Daoy (cell line): ENCODE measurements around the gene IP6K3. TPM values are rescaled to one million over a fixed set of nuclear protein-coding genes. Genes with fewer than 3 reads are reported as not detected.

Experiments
- DNase-seq: peaks from one replicate; pipeline ENCODE4 v3.0.0-alpha.2; 2015; ENCODE audit warnings: low read depth
- total RNA-seq: library from RNA; depleted of rRNA; stranded (reverse); fragments of >200 nt; shearing (Covaris generic); gene quantifications from 2 replicates; pipeline ENCODE4 v1.2.3, GENCODE V29; 2014

IP6K3 gene
- total RNA-seq, 1 experiment from 2014 or later = not detected

GRCh38 chr6:33705268-33705885 lies 41.3 kb downstream of the IP6K3 start:
- DNase-seq = no peak

GRCh38 chr6:33704215-33705066 lies 42.3 kb downstream of the IP6K3 start:
- no peak for DNase-seq

GRCh38 chr6:33702345-33702977 lies 44.2 kb downstream of the IP6K3 start:
- DNase-seq = peak; percentile 59

GRCh38 chr6:33700391-33701050 lies 46.2 kb downstream of the IP6K3 start:
- peak; percentile 79 for DNase-seq

GRCh38 chr6:33699739-33700138 lies 47.0 kb downstream of the IP6K3 start:
- DNase-seq = no peak

- no peak for DNase-seq
These were observed 47.6 kb downstream of the IP6K3 start for GRCh38 chr6:33699131-33699530.

- DNase-seq = no peak
These were observed 48.2 kb downstream of the IP6K3 start for GRCh38 chr6:33698494-33698893.

- DNase-seq = no peak
These were observed 48.9 kb downstream of the IP6K3 start for GRCh38 chr6:33697845-33698244.

- DNase-seq = peak; percentile 77
These were observed 49.9 kb downstream of the IP6K3 start for GRCh38 chr6:33696548-33697518.

- no peak for DNase-seq
These were observed 50.6 kb downstream of the IP6K3 start for GRCh38 chr6:33696076-33696475.

GRCh38 chr6:33695451-33695887 lies 51.2 kb downstream of the IP6K3 start:
- DNase-seq = no peak

- DNase-seq = no peak
These were observed 51.7 kb downstream of the IP6K3 start for GRCh38 chr6:33694977-33695376.

- DNase-seq = peak; percentile 90
These were observed 52.2 kb downstream of the IP6K3 start for GRCh38 chr6:33694401-33694931.

- no peak for DNase-seq
These were observed 53.3 kb downstream of the IP6K3 start for GRCh38 chr6:33693186-33694105.

GRCh38 chr6:33692760-33693158 lies 53.9 kb downstream of the IP6K3 start:
- no peak for DNase-seq

- DNase-seq = peak; percentile 46
These were observed 54.5 kb downstream of the IP6K3 start for GRCh38 chr6:33692078-33692759.

- DNase-seq = no peak
These were observed 55.1 kb downstream of the IP6K3 start for GRCh38 chr6:33691456-33692077.

- no peak for DNase-seq
These were observed 55.9 kb downstream of the IP6K3 start for GRCh38 chr6:33690766-33691165.

- DNase-seq = no peak
These were observed 56.8 kb downstream of the IP6K3 start for GRCh38 chr6:33689879-33690278.
